Measurements from ENCODE around the gene AQP6.

The AQP6 gene

DNA sequence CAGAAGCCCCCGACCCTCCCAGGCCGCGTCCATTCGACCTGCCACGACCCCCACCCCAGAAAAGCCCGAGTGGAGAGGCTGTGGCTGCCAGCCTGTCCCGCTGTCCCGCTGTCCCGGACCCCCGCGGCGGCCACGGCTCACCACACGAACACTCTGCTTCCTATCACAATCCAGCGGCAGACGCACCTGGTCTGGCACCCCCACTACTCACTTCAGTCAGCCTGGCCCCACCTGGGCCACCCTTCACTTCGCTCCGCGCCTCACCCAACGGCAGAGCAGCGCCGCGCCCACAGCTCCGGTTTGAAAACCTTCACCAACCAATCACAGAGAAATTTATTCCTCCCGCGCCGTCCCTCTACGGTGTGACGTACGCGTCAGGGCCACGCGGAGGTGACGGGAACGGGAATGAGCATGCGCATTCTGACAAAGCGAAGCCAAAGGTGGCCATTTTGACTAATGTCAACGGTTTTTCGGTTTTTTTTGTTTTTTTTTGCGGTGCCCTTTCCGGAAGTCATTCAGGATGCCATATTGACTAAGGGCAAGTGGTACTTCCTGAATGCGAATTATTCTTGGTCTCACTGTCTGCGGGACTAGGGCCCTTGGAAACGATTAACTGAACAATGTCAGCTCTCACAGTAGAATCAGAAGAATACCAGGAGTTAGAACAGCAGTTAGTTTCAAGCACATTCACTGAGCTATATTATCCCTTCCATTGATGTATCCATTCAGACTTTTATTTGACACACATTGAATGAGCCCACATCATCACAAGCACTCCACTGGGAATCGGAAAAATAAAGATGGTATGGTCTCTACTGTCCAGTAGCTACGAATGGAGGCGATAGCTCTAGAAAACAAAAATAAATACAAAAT lies 52.7 kb downstream of the AQP6 start, which contains the start of gene RACGAP1:
TSS of gene RACGAP1 (minus strand) at position 308 of the 873 bp plus-strand sequence. CDS start 8,779 bp downstream, outside the sequence.
- in situ Hi-C loops (cut with MboI; ENCODE audit: low sequenced_read_pairs) = no loop called here

DNA sequence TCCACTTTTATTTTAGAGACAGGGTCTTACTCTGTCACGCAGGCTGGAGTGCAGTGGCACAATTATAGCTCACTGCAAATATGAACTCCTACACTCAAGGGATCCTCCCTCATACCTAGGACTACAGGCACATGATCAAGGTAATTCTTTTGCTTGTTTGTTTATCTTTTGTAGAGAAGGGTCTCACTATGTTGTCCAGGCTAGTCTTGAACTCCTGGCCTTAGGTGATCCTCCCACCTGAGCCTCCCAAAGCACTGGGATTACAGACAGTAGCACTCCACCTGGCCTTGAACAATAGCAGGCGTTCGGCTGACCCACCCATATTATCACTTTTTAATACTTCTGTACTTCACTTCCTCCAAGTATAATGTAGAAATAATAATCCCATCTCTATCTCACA lies 53.9 kb downstream of the AQP6 start:
- in situ Hi-C loops (cut with MboI; ENCODE audit: low sequenced_read_pairs) = no loop called here

Data from hTERT RPE-1 (cell line).